AG10803 (cell line): ENCODE data around the gene CENPQ.
"Not testable (repeated sequence)": the region's sequence is repeated elsewhere in the genome, so short reads cannot be mapped to it uniquely, and the experiment has no call there.

ENCODE experiments used
- DNase-seq: peaks from one replicate; pipeline ENCODE4 v3.0.0; 2010; ENCODE audit warnings: low read depth
- H3K4me3 ChIP-seq: 2 replicates; pipeline ENCODE4 v1.5.1; 2011; ENCODE audit warnings: mild to moderate bottlenecking, low read length, control low read depth
- CTCF ChIP-seq: conservative IDR thresholded peaks from 2 replicates; pipeline ENCODE4 v1.5.1; 2011; ENCODE audit warnings: mild to moderate bottlenecking, low read length, control low read depth, inconsistent platforms

The CENPQ gene

GRCh38 chr6:49479308-49479970 is 16.3 kb downstream of the CENPQ start:
- no peak for TF ChIP-seq CTCF
- no peak for DNase-seq
- no peak overlapping the region for H3K4me3 ChIP-seq

GRCh38 chr6:49481846-49482245 is 18.7 kb downstream of the CENPQ start:
- H3K4me3 ChIP-seq, DNase-seq: not testable (repeated sequence)

- not testable (repeated sequence) for H3K4me3 ChIP-seq, DNase-seq
Observed at GRCh38 chr6:49483380-49483779, 20.2 kb downstream of the CENPQ start.

GRCh38 chr6:49490633-49491032 is 27.5 kb downstream of the CENPQ start:
- TF ChIP-seq CTCF: no peak
- no peak for DNase-seq
- no peak overlapping the region for H3K4me3 ChIP-seq

- no peak for DNase-seq
- TF ChIP-seq CTCF: no peak
- no peak overlapping the region for H3K4me3 ChIP-seq
Observed at GRCh38 chr6:49497304-49497703, 34.1 kb downstream of the CENPQ start.

GRCh38 chr6:49499126-49499525 is 36.0 kb downstream of the CENPQ start:
- DNase-seq: no peak
- no peak overlapping the region for H3K4me3 ChIP-seq
- no peak for TF ChIP-seq CTCF

- H3K4me3 ChIP-seq: no peak within 1 kb of the TSS
- no peak for TF ChIP-seq CTCF
- no peak for DNase-seq
Observed at GRCh38 chr6:49499623-49500022, 36.5 kb downstream of the CENPQ start, which contains the start of gene GLYATL3. TSS of gene GLYATL3 (plus strand) at chr6:49499923. CDS start at chr6:49511991, 12,068 bp downstream.

- no peak for TF ChIP-seq CTCF
- H3K4me3 ChIP-seq: no peak overlapping the region
- DNase-seq: no peak
Observed at GRCh38 chr6:49504666-49505065, 41.5 kb downstream of the CENPQ start.
